NCI-H128 (cell line): Measurements from ENCODE around the gene ZSWIM3.
"Not testable (repeated sequence)": the region's sequence is repeated elsewhere in the genome, so short reads cannot be mapped to it uniquely, and the experiment has no call there.

ENCODE experiments used
- DNase-seq: peaks from one replicate; lab custom pipeline; 2025; ENCODE audit not compliant: unreplicated experiment; lab: John Stamatoyannopoulos, UW

The ZSWIM3 gene

GRCh38 chr20:45859916-45860315 lies 2.5 kb downstream of the ZSWIM3 start:
- DNase-seq = no peak

GRCh38 chr20:45860560-45861220 lies 3.3 kb downstream of the ZSWIM3 start:
- DNase-seq = no peak

- peak; percentile 21 for DNase-seq
Observed at GRCh38 chr20:45861221-45862075, 4.0 kb downstream of the ZSWIM3 start.

- no peak for DNase-seq
Observed at GRCh38 chr20:45863543-45864470, 6.4 kb downstream of the ZSWIM3 start.

- no peak for DNase-seq
Observed at GRCh38 chr20:45866454-45866853, 9.0 kb downstream of the ZSWIM3 start.

GRCh38 chr20:45867136-45867818 lies 9.9 kb downstream of the ZSWIM3 start:
- no peak for DNase-seq

- DNase-seq = no peak
Observed at GRCh38 chr20:45867819-45868176, 10.4 kb downstream of the ZSWIM3 start.

GRCh38 chr20:45872626-45873025 lies 15.2 kb downstream of the ZSWIM3 start:
- DNase-seq = no peak

- no peak for DNase-seq
Observed at GRCh38 chr20:45873409-45874103, 16.1 kb downstream of the ZSWIM3 start.

GRCh38 chr20:45874104-45874481 lies 16.7 kb downstream of the ZSWIM3 start:
- DNase-seq = not testable (repeated sequence)

- DNase-seq = no peak
Observed at GRCh38 chr20:45874576-45874975, 17.2 kb downstream of the ZSWIM3 start.

GRCh38 chr20:45878076-45878761 lies 20.8 kb downstream of the ZSWIM3 start:
- DNase-seq = no peak

- peak; percentile 99 for DNase-seq
Observed at GRCh38 chr20:45880988-45881788, 23.8 kb downstream of the ZSWIM3 start, which contains the start of gene ZSWIM1. ZSWIM1 (plus strand) TSS chr20:45881227; CDS start chr20:45882593, 1,366 bp downstream.

- DNase-seq = no peak
Observed at GRCh38 chr20:45882469-45883099, 25.2 kb downstream of the ZSWIM3 start.

GRCh38 chr20:45883100-45883469 lies 25.7 kb downstream of the ZSWIM3 start:
- no peak for DNase-seq

- no peak for DNase-seq
Observed at GRCh38 chr20:45886590-45887345, 29.4 kb downstream of the ZSWIM3 start.

- no peak for DNase-seq
Observed at GRCh38 chr20:45887346-45887715, 29.9 kb downstream of the ZSWIM3 start, which contains the start of gene SPATA25. SPATA25 (minus strand) TSS chr20:45887622; CDS start chr20:45887590, 32 bp downstream.

GRCh38 chr20:45888681-45889080 lies 31.3 kb downstream of the ZSWIM3 start:
- DNase-seq = no peak
